ENCODE data around the gene CFAP77.

CFAP77 gene

DNA sequence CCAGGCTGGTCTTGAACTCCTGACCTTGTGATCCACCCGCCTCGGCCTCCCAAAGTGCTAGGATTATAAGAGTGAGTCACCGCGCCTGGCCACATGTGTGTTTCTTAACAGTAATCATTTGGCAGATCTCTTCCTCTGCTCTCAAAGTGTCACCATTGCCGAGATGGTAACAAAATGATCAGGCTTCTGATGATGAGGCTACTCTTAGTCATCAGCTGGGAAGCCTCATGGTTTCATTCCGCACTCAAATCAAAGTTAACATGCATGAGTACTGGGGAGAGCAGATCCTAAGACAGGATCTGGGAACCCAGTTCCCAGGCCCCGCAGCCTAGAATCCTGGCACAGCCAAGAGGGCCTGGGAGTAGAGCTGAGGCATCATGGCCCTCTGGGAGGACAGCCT is 199.8 kb downstream of the CFAP77 start:
- DNase-seq: peak; percentile 6

DNA sequence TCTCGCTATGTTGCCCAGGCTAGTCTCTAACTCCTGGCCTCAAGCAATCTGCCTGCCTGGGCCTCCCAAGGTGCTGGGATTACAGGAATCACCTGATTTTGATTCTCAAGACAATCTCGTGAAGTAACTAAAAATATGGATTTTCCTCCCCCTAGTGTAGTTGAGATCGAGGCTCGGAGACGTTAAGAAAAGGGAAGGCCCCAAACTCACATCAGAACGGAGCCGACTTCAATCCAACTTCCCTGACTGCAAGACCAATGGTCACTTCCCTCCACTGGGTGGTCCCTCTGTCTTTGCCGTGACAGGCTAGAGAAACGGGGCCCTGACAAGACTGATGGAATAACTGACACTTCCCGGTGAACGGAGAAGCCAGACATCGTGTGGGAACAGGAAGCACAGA is 200.7 kb downstream of the CFAP77 start:
- DNase-seq: no peak

DNA sequence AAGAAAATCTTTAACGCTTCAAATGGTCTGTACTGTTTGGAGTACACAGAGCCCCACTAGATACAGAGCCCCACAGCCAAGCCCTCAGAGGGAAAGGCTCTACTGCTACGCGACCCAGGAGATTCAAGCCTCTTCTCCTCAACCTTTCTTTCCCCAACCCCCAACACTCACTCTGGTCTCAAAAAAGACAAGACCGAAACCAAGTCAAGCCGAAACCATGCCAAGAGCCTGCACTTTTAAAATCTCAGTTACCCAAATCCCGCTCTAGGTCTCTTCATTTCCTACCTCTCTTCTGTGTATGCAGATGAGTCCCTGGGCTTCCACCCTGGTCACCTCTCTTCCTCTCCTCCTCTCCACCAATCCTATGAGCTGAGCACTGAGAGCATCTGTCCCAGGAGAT is 204.3 kb downstream of the CFAP77 start:
- DNase-seq: no peak

DNA sequence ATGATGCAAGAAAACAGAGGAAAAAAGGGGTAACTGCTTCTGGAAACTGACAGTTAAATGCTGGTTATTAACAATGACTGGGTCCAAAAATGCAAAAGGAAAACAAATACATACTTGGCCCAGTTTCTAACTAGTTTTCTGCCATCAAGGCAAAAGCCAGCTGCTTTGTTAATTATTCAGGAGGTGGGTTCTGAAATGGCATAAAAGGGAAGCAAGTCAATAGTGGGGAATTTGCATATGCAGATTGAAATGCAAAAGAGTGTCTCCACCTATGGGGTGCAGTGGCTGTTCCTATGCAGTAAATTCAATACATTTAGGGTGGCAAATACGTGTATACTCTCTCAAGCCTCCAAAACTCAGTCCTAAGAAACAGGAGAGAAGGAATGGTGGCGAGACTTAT is 205.8 kb downstream of the CFAP77 start:
- DNase-seq: no peak

DNA sequence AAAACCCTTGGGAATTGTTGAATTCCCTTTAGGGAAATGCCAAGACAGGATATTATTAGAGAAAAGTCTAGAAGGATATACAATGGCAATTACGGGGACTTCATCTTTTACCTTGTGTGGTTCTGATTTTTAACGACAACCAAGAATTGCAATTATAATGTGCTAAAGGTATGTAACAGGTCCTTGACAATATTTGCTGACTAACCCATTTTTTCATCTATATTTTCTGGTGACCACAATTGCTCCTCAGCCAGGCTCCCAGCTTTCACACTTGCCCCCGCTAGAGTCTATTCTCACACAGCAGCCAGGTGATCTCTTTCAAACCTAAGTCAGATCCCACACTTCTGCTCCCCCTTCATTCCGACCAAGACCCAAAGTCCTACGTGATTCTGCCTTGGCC is 206.7 kb downstream of the CFAP77 start:
- no peak for DNase-seq

DNA sequence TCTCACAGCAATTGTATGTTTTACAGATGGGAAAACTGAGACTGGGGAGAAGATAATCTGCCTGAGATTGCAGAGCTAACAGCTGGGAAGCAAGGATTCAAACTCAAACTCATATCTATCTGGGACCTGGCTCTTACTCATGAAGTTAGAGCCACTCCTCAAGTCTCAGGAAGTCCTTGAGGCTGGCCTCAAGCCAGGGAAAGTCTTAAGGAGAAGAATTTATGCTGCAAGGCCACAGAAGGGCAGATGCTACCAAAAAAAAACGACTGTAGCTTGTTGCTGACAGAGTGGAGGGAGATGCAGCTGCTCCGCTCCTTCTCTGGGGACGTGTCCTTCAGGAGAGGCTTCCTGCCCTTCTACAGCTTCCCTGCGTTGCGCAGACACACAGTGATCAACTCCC is 212.1 kb downstream of the CFAP77 start:
- no peak for DNase-seq
